Measurements from ENCODE around the gene RPS17.

GRCh38 chr15:82533801-82534200 is 6.5 kb downstream of the RPS17 start:
- TF ChIP-seq CTCF (IDR thresholded peaks at IDR 0.05; ENCODE audit: insufficient read depth, low read depth, low read length) (no peak), EZH2 (IDR thresholded peaks at IDR 0.05; ENCODE audit: insufficient read depth, low read length) (no peak)
